Cardiac muscle cell (in vitro differentiated cells and primary cell): Measurements from ENCODE around the gene BBC3. TPM values are rescaled to one million over a fixed set of nuclear protein-coding genes. Genes with fewer than 3 reads are reported as not detected.

Source experiments
- DNase-seq, 2 donors: peaks; one replicate each; pipeline versions ENCODE4 v3.0.0 to v3.0.0-alpha.2; 2010 to 2017; ENCODE audit warnings: low read depth in 1 of 2, low spot score in 1 of 2
- H3K27ac ChIP-seq: fragments of 200-600 bp; sonication (generic); 2 replicates; pipeline ENCODE4 v1.5.1; 2016
- H3K27me3 ChIP-seq: fragments of 200-600 bp; sonication (generic); 2 replicates; pipeline ENCODE4 v1.6.0; 2016; ENCODE audit warnings: control low read depth
- H3K36me3 ChIP-seq: fragments of 200-600 bp; sonication (generic); 2 replicates; pipeline ENCODE4 v1.5.1; 2016; ENCODE audit warnings: control low read depth
- H3K4me1 ChIP-seq: fragments of 200-600 bp; sonication (generic); 2 replicates; pipeline ENCODE4 v1.8.1; 2017; ENCODE audit warnings: low read depth, mild to moderate bottlenecking, mixed run types
- H3K4me3 ChIP-seq: fragments of 200-600 bp; sonication (generic); 2 replicates; pipeline ENCODE4 v1.5.1; 2016; ENCODE audit warnings: mild to moderate bottlenecking
- H3K9me3 ChIP-seq: fragments of 200-600 bp; sonication (generic); 2 replicates; pipeline ENCODE4 v1.5.1; 2017; ENCODE audit warnings: low read depth, mild to moderate bottlenecking, control low read depth
- polyA plus RNA-seq: library from polyadenylated mRNA; unstranded; fragments of >200 nt; fragmentation: Nextera tagmentation; extraction: Ambion mirVana; gene quantifications from 2 replicates; pipeline ENCODE4 v1.2.1, GENCODE V29; 2016
- total RNA-seq: library from RNA; depleted of rRNA; stranded (reverse); fragments of >200 nt; gene quantifications from 2 replicates; pipeline ENCODE4 v1.2.3, GENCODE V29; 2016
- TF ChIP-seq, protein P1 (sequence below): IDR thresholded peaks from 2 replicates; pipeline ENCODE4 v1.5.1; 2012; ENCODE audit warnings: low read depth, mild to moderate bottlenecking, low read length

The BBC3 gene
- total and polyA plus RNA-seq, 2 experiments from 2014 or later, result 12.9 to 21.5 TPM

DNA sequence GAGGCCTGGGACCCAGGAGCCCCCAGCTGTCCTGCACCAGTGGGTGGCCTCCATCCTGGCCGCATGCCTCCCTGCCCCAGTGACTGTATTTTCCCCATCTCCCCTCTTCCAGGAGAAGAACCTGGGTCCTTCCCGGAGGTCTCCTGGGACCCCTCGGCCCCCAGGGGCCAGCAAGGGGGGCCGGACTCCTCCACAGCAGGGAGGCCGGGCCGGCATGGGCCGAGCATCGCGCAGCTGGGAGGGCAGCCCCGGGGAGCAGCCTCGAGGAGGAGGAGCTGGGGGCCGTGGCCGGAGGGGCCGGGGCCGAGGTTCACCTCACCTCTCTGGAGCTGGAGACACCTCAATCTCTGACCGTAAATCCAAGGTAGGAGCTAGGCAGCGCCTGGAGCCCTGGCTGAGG is 29.5 kb upstream of the BBC3 start:
- H3K27me3 ChIP-seq, result no peaks in the 10 kb centered on the region
- TF ChIP-seq, protein P1, sequence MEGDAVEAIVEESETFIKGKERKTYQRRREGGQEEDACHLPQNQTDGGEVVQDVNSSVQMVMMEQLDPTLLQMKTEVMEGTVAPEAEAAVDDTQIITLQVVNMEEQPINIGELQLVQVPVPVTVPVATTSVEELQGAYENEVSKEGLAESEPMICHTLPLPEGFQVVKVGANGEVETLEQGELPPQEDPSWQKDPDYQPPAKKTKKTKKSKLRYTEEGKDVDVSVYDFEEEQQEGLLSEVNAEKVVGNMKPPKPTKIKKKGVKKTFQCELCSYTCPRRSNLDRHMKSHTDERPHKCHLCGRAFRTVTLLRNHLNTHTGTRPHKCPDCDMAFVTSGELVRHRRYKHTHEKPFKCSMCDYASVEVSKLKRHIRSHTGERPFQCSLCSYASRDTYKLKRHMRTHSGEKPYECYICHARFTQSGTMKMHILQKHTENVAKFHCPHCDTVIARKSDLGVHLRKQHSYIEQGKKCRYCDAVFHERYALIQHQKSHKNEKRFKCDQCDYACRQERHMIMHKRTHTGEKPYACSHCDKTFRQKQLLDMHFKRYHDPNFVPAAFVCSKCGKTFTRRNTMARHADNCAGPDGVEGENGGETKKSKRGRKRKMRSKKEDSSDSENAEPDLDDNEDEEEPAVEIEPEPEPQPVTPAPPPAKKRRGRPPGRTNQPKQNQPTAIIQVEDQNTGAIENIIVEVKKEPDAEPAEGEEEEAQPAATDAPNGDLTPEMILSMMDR, result no peak
- H3K4me3 ChIP-seq, result no peak overlapping the region
- no peaks in the 10 kb centered on the region for H3K9me3 ChIP-seq
- no peak for DNase-seq
- H3K27ac ChIP-seq, result no peak overlapping the region
- H3K4me1 ChIP-seq, result peaks cover 11% of the 10 kb centered on the region
- H3K36me3 ChIP-seq, result peaks cover 16% of the 10 kb centered on the region

DNA sequence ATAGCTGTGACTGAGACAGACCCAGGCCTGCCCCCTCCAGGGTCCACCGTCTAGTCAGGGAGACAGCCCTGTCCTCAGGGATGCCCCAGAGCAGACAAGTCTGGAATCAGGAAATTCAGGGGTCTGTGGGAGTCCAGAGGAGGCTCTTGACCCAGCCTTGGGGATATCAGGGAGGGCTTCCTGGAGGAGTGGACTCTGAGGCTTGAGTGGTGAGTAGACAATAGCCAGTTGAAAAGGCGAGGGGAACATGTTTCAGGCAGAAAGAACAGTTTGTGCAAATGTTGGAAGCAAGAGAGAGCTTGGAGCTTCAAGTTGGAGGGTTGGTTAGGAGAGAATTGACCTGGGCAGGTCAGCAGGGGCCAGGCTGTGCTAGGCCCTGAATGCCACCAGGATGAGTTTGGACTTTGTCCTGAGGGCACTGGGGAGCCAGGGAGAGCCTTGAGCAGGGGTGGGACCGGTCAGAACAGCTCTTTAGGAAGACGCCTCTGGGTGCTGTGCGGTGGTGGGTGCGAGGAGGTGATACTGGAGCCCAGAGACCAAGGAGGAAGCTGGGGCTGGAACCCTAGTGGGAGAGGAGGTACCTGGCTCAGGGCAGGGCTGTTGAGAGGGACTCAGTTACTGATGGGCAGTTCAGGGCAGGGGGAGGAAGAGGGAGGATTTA is 28.0 kb upstream of the BBC3 start:
- H3K27ac ChIP-seq, result no peak overlapping the region
- H3K36me3 ChIP-seq, result peaks cover 13% of the 10 kb centered on the region
- H3K4me3 ChIP-seq, result no peak overlapping the region

DNA sequence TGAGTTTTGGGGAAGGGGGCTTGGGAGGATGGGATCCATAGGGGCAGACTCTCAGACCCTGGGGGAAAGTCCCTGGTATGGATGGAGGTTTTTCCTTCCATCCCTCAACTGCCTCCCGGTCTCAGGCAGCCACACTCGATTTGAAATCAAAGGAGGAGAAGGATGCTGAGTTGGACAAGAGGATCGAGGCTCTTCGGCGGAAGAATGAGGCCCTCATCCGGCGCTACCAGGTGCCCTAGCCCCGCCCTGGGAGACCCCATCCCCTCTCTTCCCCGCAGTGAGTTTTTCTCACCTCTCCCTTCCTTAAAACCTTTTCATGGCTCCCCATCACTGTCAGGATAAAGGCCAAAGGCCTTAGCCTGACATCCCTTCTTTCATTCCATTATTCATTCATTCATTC is 27.4 kb upstream of the BBC3 start:
- Histone ChIP-seq H3K4me3 (no peak overlapping the region), H3K27me3 (no peaks in the 10 kb centered on the region), H3K4me1 (peaks cover 11% of the 10 kb centered on the region)

More for the DNA sequence above, 28.0 kb upstream of the BBC3 start:
- DNase-seq, result no peak
- TF ChIP-seq, protein P1, result no peak
- no peaks in the 10 kb centered on the region for H3K27me3 ChIP-seq
- H3K9me3 ChIP-seq, result no peaks in the 10 kb centered on the region
- peaks cover 11% of the 10 kb centered on the region for H3K4me1 ChIP-seq

DNA sequence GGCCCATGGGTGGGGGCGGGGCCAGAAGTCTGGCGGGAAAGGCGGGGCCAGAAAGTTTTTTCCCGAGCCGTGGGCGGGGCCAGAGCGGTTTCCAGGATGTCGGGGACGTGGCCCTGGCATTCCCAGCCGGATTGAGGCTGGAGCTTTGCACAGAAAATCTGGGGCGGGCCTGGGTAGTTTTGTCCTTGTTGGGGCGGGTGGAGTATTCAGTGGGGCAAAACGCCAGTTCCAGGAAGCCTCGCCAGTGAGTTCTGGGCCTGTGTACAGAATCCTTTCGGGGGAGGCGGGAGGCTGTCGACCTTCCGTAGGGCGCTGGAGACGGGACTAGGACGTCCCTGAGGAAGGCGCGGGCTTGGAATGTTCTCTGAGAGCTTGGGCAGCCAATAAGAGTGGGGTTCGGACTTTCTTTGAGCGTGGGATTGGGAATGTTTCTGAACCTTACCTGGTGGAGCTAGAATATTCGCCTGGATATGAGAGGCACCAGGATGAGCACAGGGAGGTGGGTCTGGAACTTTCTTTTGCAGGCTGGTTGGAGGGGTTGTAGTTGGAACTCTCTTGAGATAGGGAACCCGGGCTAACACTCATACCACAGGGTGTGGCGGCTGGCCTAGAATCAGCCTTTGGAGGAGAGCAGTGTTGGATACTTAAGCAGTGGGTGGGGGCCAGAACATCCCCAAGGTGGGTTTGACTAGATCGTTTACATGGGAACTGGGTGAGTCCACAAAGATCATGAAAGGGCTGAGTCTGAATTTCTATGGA is 26.6 kb upstream of the BBC3 start:
- Histone ChIP-seq H3K9me3 (no peaks in the 10 kb centered on the region), H3K27ac (peak overlapping the region; percentile 96), H3K36me3 (peaks cover 13% of the 10 kb centered on the region), H3K4me3 (peak overlapping the region; percentile 44), H3K27me3 (no peaks in the 10 kb centered on the region), H3K4me1 (peaks cover 11% of the 10 kb centered on the region)
- DNase-seq, result no peak
- TF ChIP-seq, protein P1, result no peak

More for the DNA sequence above, 27.4 kb upstream of the BBC3 start:
- Histone ChIP-seq H3K9me3 (no peaks in the 10 kb centered on the region), H3K27ac (peak overlapping the region; percentile 96), H3K36me3 (peaks cover 13% of the 10 kb centered on the region)
- no peak for DNase-seq
- TF ChIP-seq, protein P1, result no peak

DNA sequence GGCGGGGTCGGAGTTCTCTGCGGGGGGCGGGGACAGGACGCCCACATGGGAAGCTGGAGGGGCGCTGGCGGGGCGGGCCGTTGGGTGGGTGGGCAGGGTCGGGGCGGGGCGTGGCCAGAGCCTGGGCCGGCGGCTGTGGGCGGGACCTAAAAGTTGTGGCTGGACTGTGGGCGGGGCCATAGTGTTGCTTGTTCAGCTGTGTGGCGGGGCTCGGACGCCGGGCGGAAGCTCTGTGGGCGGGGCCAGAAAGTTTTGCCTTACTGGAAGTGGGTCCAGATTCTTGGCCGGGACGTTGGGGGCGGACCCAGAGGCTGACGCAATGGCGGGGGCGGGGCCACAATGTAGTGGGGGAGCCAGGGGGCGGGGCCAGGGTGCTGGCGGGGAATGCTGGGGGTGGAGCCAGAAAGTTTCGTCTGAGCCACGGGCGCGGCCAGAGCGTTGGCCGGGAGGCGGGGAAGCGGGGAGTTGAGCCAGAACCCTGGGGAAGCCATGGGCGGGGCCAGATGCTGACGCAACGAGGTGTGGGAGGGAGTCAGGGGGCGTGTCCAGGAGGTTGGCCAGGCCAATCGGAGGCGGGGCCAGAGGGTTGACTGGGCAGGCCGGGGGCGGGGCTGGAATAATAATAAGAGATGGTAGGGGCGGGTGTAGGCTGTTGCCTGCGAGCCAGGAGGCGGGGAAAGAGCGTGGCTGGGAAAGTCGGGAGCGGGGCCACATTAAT is 25.9 kb upstream of the BBC3 start:
- H3K4me1 ChIP-seq, result peaks cover 11% of the 10 kb centered on the region
- H3K36me3 ChIP-seq, result peaks cover 11% of the 10 kb centered on the region
- peak overlapping the region; percentile 44 for H3K4me3 ChIP-seq
- H3K9me3 ChIP-seq, result no peaks in the 10 kb centered on the region
- H3K27me3 ChIP-seq, result no peaks in the 10 kb centered on the region
- DNase-seq, result peak; percentile 100
- peak overlapping the region; percentile 96 for H3K27ac ChIP-seq
- TF ChIP-seq, protein P1, result no peak
